ENCODE data around the gene ALKBH3.
A peak's percentile ranks its signal among the peaks of the same experiment; 100 is the strongest.

Gene ALKBH3

GRCh38 chr11:43894546-43894945 is 13.9 kb downstream of the ALKBH3 start:
- no peak overlapping the region for H3K4me3 ChIP-seq (ENCODE audit: low read depth, low read length)
- H3K79me2 ChIP-seq (ENCODE audit: control insufficient read depth, insufficient read depth, low read length, unreplicated experiment) = no peaks in the 10 kb centered on the region
- peaks cover 55% of the 10 kb centered on the region for H3K36me3 ChIP-seq (ENCODE audit: insufficient read depth, low read length)
- no peak overlapping the region for H3K27ac ChIP-seq (ENCODE audit: low read depth, low read length)
- no peaks in the 10 kb centered on the region for H3K27me3 ChIP-seq (ENCODE audit: insufficient read depth, low read length)
- H2AFZ ChIP-seq (ENCODE audit: low read length, unreplicated experiment) = no peak overlapping the region
- H3K4me1 ChIP-seq (ENCODE audit: control insufficient read depth, insufficient read depth, low read length, unreplicated experiment) = no peaks in the 10 kb centered on the region

DNA sequence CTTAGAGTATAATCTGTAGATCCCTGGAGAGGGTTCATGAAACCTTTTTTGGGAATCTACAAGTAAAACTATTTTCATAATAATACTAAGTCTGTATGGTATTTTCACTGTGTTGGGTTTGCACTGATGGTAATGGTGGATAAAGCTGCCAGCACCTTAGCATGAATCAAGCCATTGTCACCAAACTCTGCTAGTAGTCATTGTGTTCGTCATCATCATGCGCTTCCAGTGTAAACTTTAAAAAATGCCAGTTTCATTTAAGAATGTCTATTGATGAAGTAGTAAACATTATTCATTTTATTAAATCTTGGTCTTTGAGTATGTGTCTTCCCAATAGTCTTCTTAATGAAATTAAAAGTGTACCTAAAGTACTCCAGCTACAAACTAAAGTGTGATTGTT is 15.0 kb downstream of the ALKBH3 start:
- no peaks in the 10 kb centered on the region for H3K4me1 ChIP-seq (ENCODE audit: control insufficient read depth, insufficient read depth, low read length, unreplicated experiment)
- no peaks in the 10 kb centered on the region for H3K79me2 ChIP-seq (ENCODE audit: control insufficient read depth, insufficient read depth, low read length, unreplicated experiment)
- no peak overlapping the region for H3K27ac ChIP-seq (ENCODE audit: low read depth, low read length)
- H3K36me3 ChIP-seq (ENCODE audit: insufficient read depth, low read length) = peaks cover 59% of the 10 kb centered on the region
- H2AFZ ChIP-seq (ENCODE audit: low read length, unreplicated experiment) = no peak overlapping the region
- H3K27me3 ChIP-seq (ENCODE audit: insufficient read depth, low read length) = no peaks in the 10 kb centered on the region
- no peak overlapping the region for H3K4me3 ChIP-seq (ENCODE audit: low read depth, low read length)

DNA sequence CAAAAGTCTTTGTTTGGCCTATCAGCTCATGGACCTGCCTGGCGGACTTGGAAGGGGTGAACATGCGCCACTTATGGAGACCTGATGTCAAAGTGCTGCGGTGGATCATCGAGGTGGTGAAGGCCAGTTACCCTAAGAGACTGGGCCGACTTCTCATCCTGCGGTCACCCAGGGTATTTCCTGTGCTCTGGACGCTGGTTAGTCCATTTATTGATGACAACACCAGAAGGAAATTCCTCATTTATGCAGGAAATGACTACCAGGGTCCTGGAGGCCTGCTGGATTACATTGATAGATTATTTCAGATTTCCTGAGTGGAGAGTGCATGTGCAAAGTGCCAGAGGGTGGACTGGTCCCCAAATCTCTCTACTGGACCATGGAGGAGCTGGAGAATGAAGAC is 17.9 kb downstream of the ALKBH3 start:
- no peak overlapping the region for H3K27ac ChIP-seq (ENCODE audit: low read depth, low read length)
- H3K4me3 ChIP-seq (ENCODE audit: low read depth, low read length) = no peak overlapping the region
- H3K36me3 ChIP-seq (ENCODE audit: insufficient read depth, low read length) = peaks cover 45% of the 10 kb centered on the region; the same call in 1 of the 2 replicates
- no peaks in the 10 kb centered on the region for H3K79me2 ChIP-seq (ENCODE audit: control insufficient read depth, insufficient read depth, low read length, unreplicated experiment)
- no peaks in the 10 kb centered on the region for H3K4me1 ChIP-seq (ENCODE audit: control insufficient read depth, insufficient read depth, low read length, unreplicated experiment)
- H3K27me3 ChIP-seq (ENCODE audit: insufficient read depth, low read length) = no peaks in the 10 kb centered on the region
- H2AFZ ChIP-seq (ENCODE audit: low read length, unreplicated experiment) = no peak overlapping the region

DNA sequence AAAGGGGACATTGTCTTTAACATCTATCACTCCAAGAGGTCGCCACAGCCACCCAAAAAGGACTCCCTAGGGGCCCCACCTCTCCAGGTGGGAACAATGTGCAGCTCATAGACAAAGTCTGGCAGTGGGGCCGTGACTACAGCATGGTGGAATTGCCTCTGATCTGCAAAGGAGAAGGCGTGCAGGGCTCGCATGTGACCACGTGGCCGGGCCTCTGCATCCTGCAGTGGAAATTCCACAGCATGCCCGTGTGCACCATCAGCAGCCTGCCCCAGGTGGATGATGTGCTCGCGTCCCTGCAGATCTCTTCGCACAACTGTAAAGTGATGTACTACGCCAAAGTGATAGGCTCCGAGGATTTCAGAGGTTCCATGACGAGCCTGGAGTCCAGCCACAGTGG is 18.5 kb downstream of the ALKBH3 start:
- Histone ChIP-seq H3K79me2 (ENCODE audit: control insufficient read depth, insufficient read depth, low read length, unreplicated experiment) (no peaks in the 10 kb centered on the region), H3K27ac (ENCODE audit: low read depth, low read length) (no peak overlapping the region), H2AFZ (ENCODE audit: low read length, unreplicated experiment) (no peak overlapping the region), H3K4me1 (ENCODE audit: control insufficient read depth, insufficient read depth, low read length, unreplicated experiment) (no peaks in the 10 kb centered on the region), H3K4me3 (ENCODE audit: low read depth, low read length) (no peak overlapping the region), H3K27me3 (ENCODE audit: insufficient read depth, low read length) (no peaks in the 10 kb centered on the region), H3K36me3 (ENCODE audit: insufficient read depth, low read length) (peaks cover 43% of the 10 kb centered on the region; the same call in 1 of the 2 replicates)

GRCh38 chr11:43901551-43901950 is 20.9 kb downstream of the ALKBH3 start:
- H3K4me3 ChIP-seq (ENCODE audit: low read depth, low read length) = no peak overlapping the region
- H3K27me3 ChIP-seq (ENCODE audit: insufficient read depth, low read length) = no peaks in the 10 kb centered on the region
- peaks cover 19% of the 10 kb centered on the region for H3K4me1 ChIP-seq (ENCODE audit: control insufficient read depth, insufficient read depth, low read length, unreplicated experiment)
- no peak overlapping the region for H2AFZ ChIP-seq (ENCODE audit: low read length, unreplicated experiment)
- H3K79me2 ChIP-seq (ENCODE audit: control insufficient read depth, insufficient read depth, low read length, unreplicated experiment) = no peaks in the 10 kb centered on the region
- peaks cover 35% of the 10 kb centered on the region; the same call in 1 of the 2 replicates for H3K36me3 ChIP-seq (ENCODE audit: insufficient read depth, low read length)
- H3K27ac ChIP-seq (ENCODE audit: low read depth, low read length) = no peak overlapping the region

GRCh38 chr11:43903078-43903477 is 22.4 kb downstream of the ALKBH3 start:
- H2AFZ ChIP-seq (ENCODE audit: low read length, unreplicated experiment) = no peak overlapping the region
- H3K27ac ChIP-seq (ENCODE audit: low read depth, low read length) = no peak overlapping the region
- H3K4me1 ChIP-seq (ENCODE audit: control insufficient read depth, insufficient read depth, low read length, unreplicated experiment) = peaks cover 23% of the 10 kb centered on the region
- H3K79me2 ChIP-seq (ENCODE audit: control insufficient read depth, insufficient read depth, low read length, unreplicated experiment) = peaks cover 3% of the 10 kb centered on the region
- no peaks in the 10 kb centered on the region for H3K27me3 ChIP-seq (ENCODE audit: insufficient read depth, low read length)
- H3K36me3 ChIP-seq (ENCODE audit: insufficient read depth, low read length) = peaks cover 26% of the 10 kb centered on the region; the same call in 1 of the 2 replicates
- H3K4me3 ChIP-seq (ENCODE audit: low read depth, low read length) = no peak overlapping the region

- H3K36me3 ChIP-seq (ENCODE audit: insufficient read depth, low read length) = peaks cover 18% of the 10 kb centered on the region; the same call in 1 of the 2 replicates
- H3K27me3 ChIP-seq (ENCODE audit: insufficient read depth, low read length) = no peaks in the 10 kb centered on the region
- peaks cover 23% of the 10 kb centered on the region for H3K4me1 ChIP-seq (ENCODE audit: control insufficient read depth, insufficient read depth, low read length, unreplicated experiment)
- H3K79me2 ChIP-seq (ENCODE audit: control insufficient read depth, insufficient read depth, low read length, unreplicated experiment) = peaks cover 3% of the 10 kb centered on the region
- no peak overlapping the region for H3K4me3 ChIP-seq (ENCODE audit: low read depth, low read length)
- no peak overlapping the region for H3K27ac ChIP-seq (ENCODE audit: low read depth, low read length)
- no peak overlapping the region for H2AFZ ChIP-seq (ENCODE audit: low read length, unreplicated experiment)
Observed at GRCh38 chr11:43903969-43904368, 23.3 kb downstream of the ALKBH3 start.

- no peaks in the 10 kb centered on the region for H3K27me3 ChIP-seq (ENCODE audit: insufficient read depth, low read length)
- H2AFZ ChIP-seq (ENCODE audit: low read length, unreplicated experiment) = no peak overlapping the region
- H3K27ac ChIP-seq (ENCODE audit: low read depth, low read length) = peak overlapping the region; percentile 60; the same call in 1 of the 2 replicates
- H3K4me3 ChIP-seq (ENCODE audit: low read depth, low read length) = no peak overlapping the region
- H3K4me1 ChIP-seq (ENCODE audit: control insufficient read depth, insufficient read depth, low read length, unreplicated experiment) = peaks cover 23% of the 10 kb centered on the region
- peaks cover 8% of the 10 kb centered on the region; the same call in 1 of the 2 replicates for H3K36me3 ChIP-seq (ENCODE audit: insufficient read depth, low read length)
- H3K79me2 ChIP-seq (ENCODE audit: control insufficient read depth, insufficient read depth, low read length, unreplicated experiment) = peaks cover 3% of the 10 kb centered on the region
Observed at GRCh38 chr11:43904742-43905535, 24.3 kb downstream of the ALKBH3 start.

- H3K36me3 ChIP-seq (ENCODE audit: insufficient read depth, low read length) = peaks cover 11% of the 10 kb centered on the region; the same call in 1 of the 2 replicates
Observed at GRCh38 chr11:43905813-43906241, 25.2 kb downstream of the ALKBH3 start.

GRCh38 chr11:43907028-43907975 is 26.7 kb downstream of the ALKBH3 start:
- Histone ChIP-seq H3K4me1 (ENCODE audit: control insufficient read depth, insufficient read depth, low read length, unreplicated experiment) (peaks cover 23% of the 10 kb centered on the region), H3K4me3 (ENCODE audit: low read depth, low read length) (no peak overlapping the region), H3K36me3 (ENCODE audit: insufficient read depth, low read length) (peaks cover 11% of the 10 kb centered on the region), H3K79me2 (ENCODE audit: control insufficient read depth, insufficient read depth, low read length, unreplicated experiment) (peaks cover 3% of the 10 kb centered on the region), H3K27me3 (ENCODE audit: insufficient read depth, low read length) (no peaks in the 10 kb centered on the region), H2AFZ (ENCODE audit: low read length, unreplicated experiment) (no peak overlapping the region), H3K27ac (ENCODE audit: low read depth, low read length) (no peak overlapping the region; the same call in 1 of the 2 replicates)

More at GRCh38 chr11:43905813-43906241, 25.2 kb downstream of the ALKBH3 start:
- H3K27ac ChIP-seq (ENCODE audit: low read depth, low read length) = peak overlapping the region; percentile 60; the same call in 1 of the 2 replicates
- H2AFZ ChIP-seq (ENCODE audit: low read length, unreplicated experiment) = no peak overlapping the region
- peaks cover 3% of the 10 kb centered on the region for H3K79me2 ChIP-seq (ENCODE audit: control insufficient read depth, insufficient read depth, low read length, unreplicated experiment)
- H3K27me3 ChIP-seq (ENCODE audit: insufficient read depth, low read length) = no peaks in the 10 kb centered on the region
- no peak overlapping the region for H3K4me3 ChIP-seq (ENCODE audit: low read depth, low read length)
- peaks cover 23% of the 10 kb centered on the region for H3K4me1 ChIP-seq (ENCODE audit: control insufficient read depth, insufficient read depth, low read length, unreplicated experiment)
